ENCODE data around the gene STX4. TPM values are rescaled to one million over a fixed set of nuclear protein-coding genes. Genes with fewer than 3 reads are reported as not detected.

STX4 gene
- total RNA-seq, 1 donor from 2014 or later = 79.1 TPM

DNA sequence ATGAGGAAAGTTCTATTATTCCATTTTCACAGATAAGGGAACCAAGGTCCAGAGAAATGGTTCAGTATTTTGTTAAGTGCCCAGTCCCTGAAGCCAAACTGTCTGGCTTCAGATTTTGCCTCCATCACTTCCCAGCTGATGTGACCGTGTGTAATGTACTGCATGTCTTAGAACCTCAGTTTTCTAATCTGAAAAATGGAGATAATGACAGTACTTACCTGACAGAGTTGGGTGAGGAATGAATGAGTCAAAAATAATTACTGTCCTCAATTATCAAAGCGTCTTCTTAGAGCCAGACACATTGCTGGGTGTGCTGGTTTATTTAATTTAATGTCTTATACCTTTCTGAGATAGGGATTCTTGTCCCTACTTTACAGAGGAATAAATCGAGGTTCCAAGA, 34.0 kb downstream of the STX4 start:
- Histone ChIP-seq H3K27ac (no peak overlapping the region), H3K4me1 (peaks cover 0 to 7% of the 10 kb centered on the region in 2 donors), H3K36me3 (peaks cover 7 to 10% of the 10 kb centered on the region in 2 donors), H3K4me3 (no peak overlapping the region), H3K9me3 (no peaks in the 10 kb centered on the region), H3K27me3 (no peaks in the 10 kb centered on the region)
- intact Hi-C loops (cut with DNase I) = no loop called here
- no peak for DNase-seq (ENCODE audit: low spot score in 2 of 2)
- TF ChIP-seq, protein P1, sequence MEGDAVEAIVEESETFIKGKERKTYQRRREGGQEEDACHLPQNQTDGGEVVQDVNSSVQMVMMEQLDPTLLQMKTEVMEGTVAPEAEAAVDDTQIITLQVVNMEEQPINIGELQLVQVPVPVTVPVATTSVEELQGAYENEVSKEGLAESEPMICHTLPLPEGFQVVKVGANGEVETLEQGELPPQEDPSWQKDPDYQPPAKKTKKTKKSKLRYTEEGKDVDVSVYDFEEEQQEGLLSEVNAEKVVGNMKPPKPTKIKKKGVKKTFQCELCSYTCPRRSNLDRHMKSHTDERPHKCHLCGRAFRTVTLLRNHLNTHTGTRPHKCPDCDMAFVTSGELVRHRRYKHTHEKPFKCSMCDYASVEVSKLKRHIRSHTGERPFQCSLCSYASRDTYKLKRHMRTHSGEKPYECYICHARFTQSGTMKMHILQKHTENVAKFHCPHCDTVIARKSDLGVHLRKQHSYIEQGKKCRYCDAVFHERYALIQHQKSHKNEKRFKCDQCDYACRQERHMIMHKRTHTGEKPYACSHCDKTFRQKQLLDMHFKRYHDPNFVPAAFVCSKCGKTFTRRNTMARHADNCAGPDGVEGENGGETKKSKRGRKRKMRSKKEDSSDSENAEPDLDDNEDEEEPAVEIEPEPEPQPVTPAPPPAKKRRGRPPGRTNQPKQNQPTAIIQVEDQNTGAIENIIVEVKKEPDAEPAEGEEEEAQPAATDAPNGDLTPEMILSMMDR (IDR thresholded peaks at IDR 0.05) = no peak

DNA sequence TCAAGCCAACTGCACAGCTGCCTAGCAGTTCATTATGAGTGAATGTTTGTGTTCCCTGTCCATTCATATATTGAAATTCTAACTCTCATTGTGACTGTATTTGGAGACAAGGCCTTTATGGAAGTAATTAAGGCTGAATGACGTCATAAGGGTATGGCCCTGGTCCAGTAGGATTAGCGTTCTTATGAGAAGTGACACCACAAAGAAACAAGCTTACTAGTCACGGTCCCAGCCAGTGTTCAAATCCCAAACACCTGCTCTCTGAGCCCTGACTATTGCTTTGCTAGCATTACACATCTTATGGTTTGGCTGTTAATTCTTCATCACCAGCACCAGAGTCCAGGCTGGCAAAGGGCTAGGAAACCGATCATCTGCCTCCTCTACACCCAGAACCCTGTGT, 38.5 kb downstream of the STX4 start:
- intact Hi-C loops (cut with DNase I) = loop anchor here (10.0 kb wide), 1 partner anchor 417 kb away; the partner anchor contains the start of genes FBRS and PRR14
- peaks cover 0 to 20% of the 10 kb centered on the region in 2 donors for H3K4me1 ChIP-seq
- H3K36me3 ChIP-seq = peaks cover 6 to 7% of the 10 kb centered on the region in 2 donors
- no peak for DNase-seq (ENCODE audit: low spot score in 2 of 2)
- H3K27me3 ChIP-seq = no peaks in the 10 kb centered on the region
- no peaks in the 10 kb centered on the region for H3K9me3 ChIP-seq
- TF ChIP-seq, protein P1 (IDR thresholded peaks at IDR 0.05) = no peak
- peak overlapping the region in 1 of 2 donors; percentile 73 for H3K4me3 ChIP-seq
- H3K27ac ChIP-seq = no peak overlapping the region

DNA sequence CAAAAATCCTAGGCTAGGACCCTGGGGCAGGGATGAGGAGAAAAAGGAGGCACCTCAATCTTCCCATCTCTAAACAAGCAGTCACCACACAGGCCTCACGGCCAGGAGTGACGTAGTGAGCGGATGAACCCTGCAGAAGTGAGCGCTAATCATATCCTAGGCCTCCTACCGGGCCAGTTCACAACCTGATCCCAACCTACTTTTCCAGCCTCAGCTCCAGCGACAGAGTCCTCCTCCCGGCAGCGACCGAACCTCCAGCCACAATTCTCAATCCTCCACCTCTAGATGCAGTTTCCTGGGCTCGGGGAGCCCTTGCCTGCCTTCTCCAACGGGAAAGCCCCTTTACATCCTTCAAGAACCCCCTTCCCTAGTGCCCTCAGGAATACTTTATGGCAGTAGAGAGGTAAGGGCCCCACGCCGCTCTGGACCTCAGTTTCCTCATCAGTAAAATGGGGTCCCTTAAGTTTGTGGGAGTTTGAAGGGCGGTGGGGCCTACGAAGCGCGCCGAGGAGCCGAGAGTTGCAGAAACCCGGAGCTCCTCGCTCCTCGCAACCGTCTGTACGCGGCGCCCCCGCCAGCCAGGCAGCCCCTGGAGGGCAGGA, 39.3 kb downstream of the STX4 start:
- peak in 1 of 2 donors; percentile 68 for DNase-seq (ENCODE audit: low spot score in 2 of 2)
- TF ChIP-seq, protein P1 (IDR thresholded peaks at IDR 0.05) = no peak
- Histone ChIP-seq H3K4me1 (peaks cover 0 to 20% of the 10 kb centered on the region in 2 donors), H3K9me3 (no peaks in the 10 kb centered on the region), H3K27ac (peak overlapping the region; percentile 87 to 91), H3K27me3 (no peaks in the 10 kb centered on the region), H3K4me3 (peak overlapping the region; percentile 73 to 87), H3K36me3 (peaks cover 12 to 15% of the 10 kb centered on the region in 2 donors)
- intact Hi-C loops (cut with DNase I) = loop anchor here (1.0 to 10.0 kb wide), 3 partner anchors 108 to 418 kb away; partner anchors contain the start of genes FBRS, FUS, PRR14 and SETD1A

DNA sequence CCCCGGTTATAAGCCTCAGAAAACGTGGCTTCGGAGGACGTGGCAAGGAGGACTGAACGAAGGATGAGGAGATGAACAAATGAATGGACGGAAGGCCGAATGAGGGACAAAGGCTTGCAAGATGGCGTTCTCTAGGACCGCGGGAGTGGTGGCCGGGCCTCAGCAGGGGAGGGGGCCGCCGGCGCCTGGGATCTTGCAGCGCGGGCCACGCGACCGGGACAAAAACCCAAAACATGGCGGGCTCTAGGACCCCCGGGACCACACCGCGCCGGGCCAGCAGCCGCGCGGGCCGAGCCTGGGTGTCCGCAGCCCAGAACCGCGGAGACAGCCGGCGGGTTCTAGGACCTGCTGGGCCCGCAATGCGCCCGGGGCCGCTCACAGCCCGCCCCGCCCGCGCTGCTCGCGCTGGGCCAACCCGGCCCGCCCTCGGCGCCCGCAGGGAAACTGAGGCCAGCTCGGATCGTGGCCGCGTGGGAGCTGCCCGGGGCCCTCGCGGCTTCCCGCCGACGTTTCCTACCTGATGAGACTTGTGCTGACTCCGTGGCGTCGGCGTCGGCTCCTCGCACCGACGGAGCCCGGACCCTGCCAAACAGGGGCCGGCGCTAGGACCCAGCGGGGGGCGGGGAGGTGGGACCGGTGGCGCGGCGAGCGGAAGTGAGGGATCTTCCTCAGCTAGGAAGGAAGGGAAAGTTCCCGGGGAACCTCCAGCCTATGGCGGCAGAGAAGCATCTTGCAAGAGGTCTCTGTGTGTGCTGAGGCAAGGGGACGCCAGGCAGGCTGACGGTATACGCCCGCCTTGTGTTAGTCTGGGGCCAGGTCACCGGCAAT, 40.0 kb downstream of the STX4 start:
- intact Hi-C loops (cut with DNase I) = loop anchor here (1.0 to 10.0 kb wide), 3 partner anchors 107 to 419 kb away; partner anchors contain the start of genes FBRS, FUS, PRR14 and SETD1A
- peak overlapping the region; percentile 73 to 87 for H3K4me3 ChIP-seq
- DNase-seq (ENCODE audit: low spot score in 2 of 2) = peak; percentile 46 to 95

More for the DNA sequence above, 40.0 kb downstream of the STX4 start:
- peak overlapping the region; percentile 87 to 91 for H3K27ac ChIP-seq
- TF ChIP-seq, protein P1 (IDR thresholded peaks at IDR 0.05) = no peak
- H3K27me3 ChIP-seq = no peaks in the 10 kb centered on the region
- no peaks in the 10 kb centered on the region for H3K9me3 ChIP-seq
- peaks cover 0 to 20% of the 10 kb centered on the region in 2 donors for H3K4me1 ChIP-seq
- H3K36me3 ChIP-seq = peaks cover 19 to 22% of the 10 kb centered on the region in 2 donors

Measured in ascending aorta (tissue), 2 donors.